Neural progenitor cell (in vitro differentiated cells): ENCODE results near the gene DNMT3B.

Source experiments
- EZH2 ChIP-seq: fragments of 200-600 bp; sonication (generic); IDR thresholded peaks from 2 replicates; pipeline ENCODE4 v1.6.1; 2017; ENCODE audit warnings: antibody characterized with exemption, mild to moderate bottlenecking, moderate library complexity
- TF ChIP-seq, protein P1 (sequence below): fragments of 200-600 bp; sonication (generic); IDR thresholded peaks from 2 replicates; pipeline ENCODE4 v1.5.1; 2017; ENCODE audit warnings: antibody characterized with exemption, mild to moderate bottlenecking

DNA sequence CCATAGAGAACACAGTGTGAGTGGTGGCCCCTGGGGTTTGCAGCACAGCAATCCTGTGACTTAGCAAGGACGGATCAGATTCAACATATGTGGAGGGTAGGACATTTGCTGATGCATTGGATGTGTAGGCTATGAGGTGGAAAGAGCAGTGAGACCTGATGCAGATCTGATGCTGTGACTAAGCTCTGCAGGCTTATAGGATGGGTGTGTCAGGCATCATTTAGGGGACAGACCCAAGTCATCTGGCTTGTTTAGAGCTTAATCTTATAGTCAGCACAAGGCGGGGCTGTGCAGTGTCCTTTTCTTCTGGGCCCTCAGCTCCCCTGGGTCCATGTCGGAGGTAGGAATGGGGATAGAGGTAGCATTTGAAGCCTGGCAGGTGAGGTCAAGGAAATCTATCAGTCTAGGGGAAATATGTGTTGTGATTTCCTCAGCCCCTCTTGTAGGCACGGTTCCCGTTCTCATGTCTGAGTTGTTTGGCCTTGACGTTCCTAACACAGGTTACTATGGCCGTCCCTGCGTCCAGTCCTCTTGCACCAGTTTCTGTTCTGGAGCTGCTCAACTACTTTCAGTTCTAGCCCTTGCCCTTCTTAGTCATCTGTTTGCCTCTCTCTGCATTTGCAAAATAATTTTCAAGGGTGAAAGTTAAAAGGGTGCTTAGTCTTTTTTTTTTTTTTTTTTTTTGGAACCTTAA is 42.0 kb downstream of the DNMT3B start:
- TF ChIP-seq, protein P1, sequence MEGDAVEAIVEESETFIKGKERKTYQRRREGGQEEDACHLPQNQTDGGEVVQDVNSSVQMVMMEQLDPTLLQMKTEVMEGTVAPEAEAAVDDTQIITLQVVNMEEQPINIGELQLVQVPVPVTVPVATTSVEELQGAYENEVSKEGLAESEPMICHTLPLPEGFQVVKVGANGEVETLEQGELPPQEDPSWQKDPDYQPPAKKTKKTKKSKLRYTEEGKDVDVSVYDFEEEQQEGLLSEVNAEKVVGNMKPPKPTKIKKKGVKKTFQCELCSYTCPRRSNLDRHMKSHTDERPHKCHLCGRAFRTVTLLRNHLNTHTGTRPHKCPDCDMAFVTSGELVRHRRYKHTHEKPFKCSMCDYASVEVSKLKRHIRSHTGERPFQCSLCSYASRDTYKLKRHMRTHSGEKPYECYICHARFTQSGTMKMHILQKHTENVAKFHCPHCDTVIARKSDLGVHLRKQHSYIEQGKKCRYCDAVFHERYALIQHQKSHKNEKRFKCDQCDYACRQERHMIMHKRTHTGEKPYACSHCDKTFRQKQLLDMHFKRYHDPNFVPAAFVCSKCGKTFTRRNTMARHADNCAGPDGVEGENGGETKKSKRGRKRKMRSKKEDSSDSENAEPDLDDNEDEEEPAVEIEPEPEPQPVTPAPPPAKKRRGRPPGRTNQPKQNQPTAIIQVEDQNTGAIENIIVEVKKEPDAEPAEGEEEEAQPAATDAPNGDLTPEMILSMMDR: no peak
- TF ChIP-seq EZH2: no peak
